ENCODE measurements around the gene FGF14.

FGF14 gene

GRCh38 chr13:102323012-102323411 lies 78.8 kb downstream of the FGF14 start:
- Histone ChIP-seq H2AFZ (ENCODE audit: low read length) (no peak overlapping the region), H3K14ac (ENCODE audit: low read length) (no peak overlapping the region), H2BK15ac (ENCODE audit: low read length) (no peak overlapping the region), H2BK12ac (ENCODE audit: low read length) (no peak overlapping the region), H3K27me3 (ENCODE audit: control insufficient read depth in 3 of 3, insufficient read depth in 3 of 3, low read depth in 1 of 3, low read length in 3 of 3) (no peaks in the 10 kb centered on the region), H2AK5ac (ENCODE audit: low read depth, low read length) (no peak overlapping the region), H3K36me3 (replicated peaks in 1 of 2; ENCODE audit: control insufficient read depth in 2 of 2, insufficient read depth in 2 of 2, low read length in 2 of 2) (no peaks in the 10 kb centered on the region), H3K9ac (ENCODE audit: low read depth, low read length, poor library complexity) (no peak overlapping the region), H3K4me1 (ENCODE audit: control insufficient read depth in 2 of 2, insufficient read depth in 1 of 2, low read depth in 1 of 2, low read length in 2 of 2) (peaks cover 0 to 2% of the 10 kb centered on the region in 2 donors), H3K4me3 (ENCODE audit: low read length in 2 of 2) (no peak overlapping the region), H3K27ac (replicated peaks; ENCODE audit: low read length) (no peak overlapping the region), H3K4me2 (ENCODE audit: insufficient read depth, low read length, poor library complexity, severe bottlenecking) (no peak overlapping the region), H4K91ac (ENCODE audit: low read depth, low read length, poor library complexity) (no peak overlapping the region), H3K9me3 (replicated peaks in 1 of 2; ENCODE audit: control insufficient read depth in 2 of 2, insufficient read depth in 1 of 2, low read depth in 1 of 2, low read length in 2 of 2) (no peaks in the 10 kb centered on the region), H4K8ac (ENCODE audit: low read depth, low read length) (no peak overlapping the region), H3K18ac (ENCODE audit: low read length) (no peak overlapping the region), H3K79me1 (ENCODE audit: low read depth, low read length) (no peaks in the 10 kb centered on the region), H2BK5ac (ENCODE audit: low read length) (no peak overlapping the region), H2BK120ac (ENCODE audit: low read depth, low read length) (no peak overlapping the region), H3K23ac (ENCODE audit: low read depth, low read length, poor library complexity) (no peak overlapping the region), H3K4ac (ENCODE audit: low read length) (no peak overlapping the region)
- no peak for DNase-seq (ENCODE audit: low spot score)
- no CpG with 5 or more reads among the region's 1 CpG for WGBS, 2 donors (ENCODE audit: extremely low coverage in 2 of 2, insufficient read length in 2 of 2, insufficient replicate concordance in 1 of 2)

DNA sequence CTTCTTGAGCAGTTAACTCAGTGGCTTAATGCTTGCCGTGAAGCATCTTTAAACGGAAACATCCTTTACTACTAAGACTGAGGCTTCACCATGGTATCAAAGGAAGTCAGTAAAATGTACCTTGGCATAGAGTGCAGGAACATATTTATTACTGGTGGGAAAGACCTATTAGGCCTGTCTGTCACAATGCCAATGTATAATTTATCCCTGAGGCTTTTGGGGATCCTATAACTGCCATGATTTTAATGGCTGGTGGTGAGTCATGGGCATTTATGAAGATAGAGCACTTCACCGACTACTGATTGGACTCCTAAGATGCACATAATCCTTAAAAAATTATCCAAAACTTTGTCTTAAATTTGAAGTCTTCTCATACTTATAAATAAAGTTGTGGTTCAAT lies 79.6 kb downstream of the FGF14 start:
- Histone ChIP-seq H3K27me3 (ENCODE audit: control insufficient read depth in 3 of 3, insufficient read depth in 3 of 3, low read depth in 1 of 3, low read length in 3 of 3) (no peaks in the 10 kb centered on the region), H3K4me3 (ENCODE audit: low read length in 2 of 2) (no peak overlapping the region), H3K79me1 (ENCODE audit: low read depth, low read length) (no peaks in the 10 kb centered on the region), H2BK5ac (ENCODE audit: low read length) (no peak overlapping the region), H3K23ac (ENCODE audit: low read depth, low read length, poor library complexity) (no peak overlapping the region), H3K4ac (ENCODE audit: low read length) (no peak overlapping the region), H3K4me2 (ENCODE audit: insufficient read depth, low read length, poor library complexity, severe bottlenecking) (no peak overlapping the region), H2BK120ac (ENCODE audit: low read depth, low read length) (no peak overlapping the region), H2BK12ac (ENCODE audit: low read length) (no peak overlapping the region), H4K91ac (ENCODE audit: low read depth, low read length, poor library complexity) (no peak overlapping the region), H3K36me3 (replicated peaks in 1 of 2; ENCODE audit: control insufficient read depth in 2 of 2, insufficient read depth in 2 of 2, low read length in 2 of 2) (no peaks in the 10 kb centered on the region), H2BK15ac (ENCODE audit: low read length) (no peak overlapping the region), H4K8ac (ENCODE audit: low read depth, low read length) (no peak overlapping the region), H3K4me1 (ENCODE audit: control insufficient read depth in 2 of 2, insufficient read depth in 1 of 2, low read depth in 1 of 2, low read length in 2 of 2) (peaks cover 0 to 2% of the 10 kb centered on the region in 2 donors), H3K14ac (ENCODE audit: low read length) (no peak overlapping the region), H2AFZ (ENCODE audit: low read length) (no peak overlapping the region), H3K27ac (replicated peaks; ENCODE audit: low read length) (no peak overlapping the region), H3K9ac (ENCODE audit: low read depth, low read length, poor library complexity) (no peak overlapping the region), H3K18ac (ENCODE audit: low read length) (no peak overlapping the region), H2AK5ac (ENCODE audit: low read depth, low read length) (no peak overlapping the region), H3K9me3 (replicated peaks in 1 of 2; ENCODE audit: control insufficient read depth in 2 of 2, insufficient read depth in 1 of 2, low read depth in 1 of 2, low read length in 2 of 2) (no peaks in the 10 kb centered on the region)
- no peak for DNase-seq (ENCODE audit: low spot score)
- WGBS, 2 donors (ENCODE audit: extremely low coverage in 2 of 2, insufficient read length in 2 of 2, insufficient replicate concordance in 1 of 2), result no CpG with 5 or more reads among the region's 3 CpGs

DNA sequence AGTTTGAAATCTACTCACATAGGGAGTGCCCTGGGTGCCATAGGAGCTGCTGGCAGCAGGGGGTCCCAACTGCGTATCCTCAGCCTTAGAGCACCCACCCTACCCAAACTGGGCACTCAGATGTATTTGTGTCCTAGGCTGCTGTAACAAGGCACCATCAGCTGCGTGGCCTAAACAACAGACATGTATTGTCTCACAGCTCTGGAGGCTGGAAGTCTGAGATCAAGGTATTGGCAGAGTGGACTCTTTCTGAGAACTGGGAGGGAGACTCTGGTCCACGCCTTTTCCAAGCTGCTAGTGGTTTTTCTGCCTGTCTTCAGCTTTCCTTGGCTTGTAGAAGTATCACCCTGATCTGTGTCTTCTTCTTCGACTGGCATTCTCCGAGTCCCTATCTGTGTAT lies 83.6 kb downstream of the FGF14 start:
- H2BK5ac ChIP-seq (ENCODE audit: low read length), result no peak overlapping the region
- H3K9me3 ChIP-seq (replicated peaks in 1 of 2; ENCODE audit: control insufficient read depth in 2 of 2, insufficient read depth in 1 of 2, low read depth in 1 of 2, low read length in 2 of 2), result no peaks in the 10 kb centered on the region
- H2BK15ac ChIP-seq (ENCODE audit: low read length), result no peak overlapping the region
- H4K8ac ChIP-seq (ENCODE audit: low read depth, low read length), result no peak overlapping the region
- H3K27ac ChIP-seq (replicated peaks; ENCODE audit: low read length), result no peak overlapping the region
- no peak overlapping the region for H2BK120ac ChIP-seq (ENCODE audit: low read depth, low read length)
- H4K91ac ChIP-seq (ENCODE audit: low read depth, low read length, poor library complexity), result no peak overlapping the region
- H3K9ac ChIP-seq (ENCODE audit: low read depth, low read length, poor library complexity), result no peak overlapping the region
- H3K36me3 ChIP-seq (replicated peaks in 1 of 2; ENCODE audit: control insufficient read depth in 2 of 2, insufficient read depth in 2 of 2, low read length in 2 of 2), result no peaks in the 10 kb centered on the region
- no peaks in the 10 kb centered on the region for H3K27me3 ChIP-seq (ENCODE audit: control insufficient read depth in 3 of 3, insufficient read depth in 3 of 3, low read depth in 1 of 3, low read length in 3 of 3)
- H3K23ac ChIP-seq (ENCODE audit: low read depth, low read length, poor library complexity), result no peak overlapping the region
- H3K79me1 ChIP-seq (ENCODE audit: low read depth, low read length), result no peaks in the 10 kb centered on the region
- H3K4me2 ChIP-seq (ENCODE audit: insufficient read depth, low read length, poor library complexity, severe bottlenecking), result no peak overlapping the region
- no peak overlapping the region for H2AFZ ChIP-seq (ENCODE audit: low read length)
- peaks cover 0 to 2% of the 10 kb centered on the region in 2 donors for H3K4me1 ChIP-seq (ENCODE audit: control insufficient read depth in 2 of 2, insufficient read depth in 1 of 2, low read depth in 1 of 2, low read length in 2 of 2)
- no peak overlapping the region for H3K4me3 ChIP-seq (ENCODE audit: low read length in 2 of 2)
- no peak overlapping the region for H3K18ac ChIP-seq (ENCODE audit: low read length)
- no peak overlapping the region for H2AK5ac ChIP-seq (ENCODE audit: low read depth, low read length)
- no peak overlapping the region for H3K14ac ChIP-seq (ENCODE audit: low read length)
- H2BK12ac ChIP-seq (ENCODE audit: low read length), result no peak overlapping the region
- DNase-seq (ENCODE audit: low spot score), result no peak
- no peak overlapping the region for H3K4ac ChIP-seq (ENCODE audit: low read length)
- WGBS, 2 donors (ENCODE audit: extremely low coverage in 2 of 2, insufficient read length in 2 of 2, insufficient replicate concordance in 1 of 2), result no CpG with 5 or more reads among the region's 5 CpGs

- Histone ChIP-seq H3K4me3 (ENCODE audit: low read length in 2 of 2) (no peak overlapping the region), H4K91ac (ENCODE audit: low read depth, low read length, poor library complexity) (no peak overlapping the region), H3K4me2 (ENCODE audit: insufficient read depth, low read length, poor library complexity, severe bottlenecking) (no peak overlapping the region), H3K27me3 (ENCODE audit: control insufficient read depth in 3 of 3, insufficient read depth in 3 of 3, low read depth in 1 of 3, low read length in 3 of 3) (no peaks in the 10 kb centered on the region), H3K9me3 (replicated peaks in 1 of 2; ENCODE audit: control insufficient read depth in 2 of 2, insufficient read depth in 1 of 2, low read depth in 1 of 2, low read length in 2 of 2) (no peaks in the 10 kb centered on the region), H3K4ac (ENCODE audit: low read length) (no peak overlapping the region), H3K4me1 (ENCODE audit: control insufficient read depth in 2 of 2, insufficient read depth in 1 of 2, low read depth in 1 of 2, low read length in 2 of 2) (peaks cover 0 to 2% of the 10 kb centered on the region in 2 donors), H3K14ac (ENCODE audit: low read length) (no peak overlapping the region), H2BK120ac (ENCODE audit: low read depth, low read length) (no peak overlapping the region), H3K18ac (ENCODE audit: low read length) (no peak overlapping the region), H2AK5ac (ENCODE audit: low read depth, low read length) (no peak overlapping the region), H3K23ac (ENCODE audit: low read depth, low read length, poor library complexity) (no peak overlapping the region), H2BK15ac (ENCODE audit: low read length) (no peak overlapping the region), H2BK12ac (ENCODE audit: low read length) (no peak overlapping the region), H2BK5ac (ENCODE audit: low read length) (no peak overlapping the region), H3K27ac (replicated peaks; ENCODE audit: low read length) (no peak overlapping the region), H2AFZ (ENCODE audit: low read length) (peak overlapping the region; percentile 11), H3K36me3 (replicated peaks in 1 of 2; ENCODE audit: control insufficient read depth in 2 of 2, insufficient read depth in 2 of 2, low read length in 2 of 2) (no peaks in the 10 kb centered on the region), H3K9ac (ENCODE audit: low read depth, low read length, poor library complexity) (no peak overlapping the region), H3K79me1 (ENCODE audit: low read depth, low read length) (no peaks in the 10 kb centered on the region), H4K8ac (ENCODE audit: low read depth, low read length) (no peak overlapping the region)
- DNase-seq (ENCODE audit: low spot score), result no peak
- no CpG with 5 or more reads among the region's 2 CpGs for WGBS, 2 donors (ENCODE audit: extremely low coverage in 2 of 2, insufficient read length in 2 of 2, insufficient replicate concordance in 1 of 2)
Observed at GRCh38 chr13:102317593-102317992, 84.3 kb downstream of the FGF14 start.

Measured in neuronal stem cell (in vitro differentiated cells).